ENCODE results near the gene SFR1.
A peak's percentile ranks its signal among the peaks of the same experiment; 100 is the strongest.

SFR1 gene

GRCh38 chr10:104121485-104122224 is at the start of gene SFR1:
SFR1 (plus strand) TSS chr10:104122171; CDS start chr10:104122184, 13 bp downstream.
- TF ChIP-seq CTCF (IDR thresholded peaks at IDR 0.05; ENCODE audit: low read depth, low read length): peak; percentile 55
- peak; percentile 96 for DNase-seq (ENCODE audit: extremely low read depth, low read depth)

GRCh38 chr10:104072786-104073185 is 49.2 kb upstream of the SFR1 start:
- TF ChIP-seq CTCF (IDR thresholded peaks at IDR 0.05; ENCODE audit: low read depth, low read length): no peak
- DNase-seq (ENCODE audit: extremely low read depth, low read depth): no peak

- DNase-seq (ENCODE audit: extremely low read depth, low read depth): no peak
- TF ChIP-seq CTCF (IDR thresholded peaks at IDR 0.05; ENCODE audit: low read depth, low read length): no peak
Observed at GRCh38 chr10:104074505-104074904, 47.5 kb upstream of the SFR1 start.

GRCh38 chr10:104076743-104077160 is 45.2 kb upstream of the SFR1 start:
- no peak for TF ChIP-seq CTCF (IDR thresholded peaks at IDR 0.05; ENCODE audit: low read depth, low read length)
- peak; percentile 12 for DNase-seq (ENCODE audit: extremely low read depth, low read depth)

- no peak for DNase-seq (ENCODE audit: extremely low read depth, low read depth)
Observed at GRCh38 chr10:104077247-104077646, 44.7 kb upstream of the SFR1 start.

GRCh38 chr10:104077663-104078151 is 44.3 kb upstream of the SFR1 start:
- no peak for TF ChIP-seq CTCF (IDR thresholded peaks at IDR 0.05; ENCODE audit: low read depth, low read length)

More at GRCh38 chr10:104077247-104077646, 44.7 kb upstream of the SFR1 start:
- TF ChIP-seq CTCF (IDR thresholded peaks at IDR 0.05; ENCODE audit: low read depth, low read length): no peak

GRCh38 chr10:104080762-104081161 is 41.2 kb upstream of the SFR1 start:
- no peak for DNase-seq (ENCODE audit: extremely low read depth, low read depth)
- peak; percentile 42 for TF ChIP-seq CTCF (IDR thresholded peaks at IDR 0.05; ENCODE audit: low read depth, low read length)

More at GRCh38 chr10:104077663-104078151, 44.3 kb upstream of the SFR1 start:
- no peak for DNase-seq (ENCODE audit: extremely low read depth, low read depth)

Data from AG09319 (cell line).